ENCODE results near the gene PCIF1.
A peak's percentile ranks its signal among the peaks of the same experiment; 100 is the strongest.
"Not testable (repeated sequence)": the region's sequence is repeated elsewhere in the genome, so short reads cannot be mapped to it uniquely, and the experiment has no call there.

The PCIF1 gene

DNA sequence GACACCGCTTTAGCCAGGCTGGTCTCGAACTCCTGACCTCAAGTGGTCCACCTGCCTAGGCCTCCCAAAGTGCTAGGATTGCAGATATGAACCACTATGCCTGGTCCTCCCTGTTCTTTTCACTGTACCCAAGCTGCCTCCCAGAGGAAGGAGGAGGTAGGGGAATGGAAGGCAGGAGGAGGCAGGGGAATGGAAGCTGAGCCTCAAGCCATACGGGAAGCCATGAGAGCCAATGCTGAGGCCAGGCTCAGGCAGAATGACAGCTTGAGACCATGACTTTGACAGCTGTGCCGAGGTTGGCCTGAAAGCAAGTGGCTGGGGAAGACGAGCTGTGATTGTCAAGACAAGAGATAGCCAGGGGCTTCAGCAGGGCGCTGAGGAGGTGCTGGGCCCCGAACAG, 51.1 kb downstream of the PCIF1 start:
- CTCF ChIA-PET: interaction anchor here (0.7 to 6.7 kb wide), 5 partner anchors 9 to 71 kb away, joined by 3 to 151 read pairs (median 3); partner anchors contain the start of gene MMP9
- Mint-ChIP-seq H3K27me3 (peaks cover 56% of the 10 kb centered on the region), H3K27ac (no peak overlapping the region), H3K9me3 (no peaks in the 10 kb centered on the region), H3K4me1 (peaks cover 13% of the 10 kb centered on the region), H3K36me3 (no peaks in the 10 kb centered on the region), H3K4me3 (no peak overlapping the region)
- DNase-seq: no peak

DNA sequence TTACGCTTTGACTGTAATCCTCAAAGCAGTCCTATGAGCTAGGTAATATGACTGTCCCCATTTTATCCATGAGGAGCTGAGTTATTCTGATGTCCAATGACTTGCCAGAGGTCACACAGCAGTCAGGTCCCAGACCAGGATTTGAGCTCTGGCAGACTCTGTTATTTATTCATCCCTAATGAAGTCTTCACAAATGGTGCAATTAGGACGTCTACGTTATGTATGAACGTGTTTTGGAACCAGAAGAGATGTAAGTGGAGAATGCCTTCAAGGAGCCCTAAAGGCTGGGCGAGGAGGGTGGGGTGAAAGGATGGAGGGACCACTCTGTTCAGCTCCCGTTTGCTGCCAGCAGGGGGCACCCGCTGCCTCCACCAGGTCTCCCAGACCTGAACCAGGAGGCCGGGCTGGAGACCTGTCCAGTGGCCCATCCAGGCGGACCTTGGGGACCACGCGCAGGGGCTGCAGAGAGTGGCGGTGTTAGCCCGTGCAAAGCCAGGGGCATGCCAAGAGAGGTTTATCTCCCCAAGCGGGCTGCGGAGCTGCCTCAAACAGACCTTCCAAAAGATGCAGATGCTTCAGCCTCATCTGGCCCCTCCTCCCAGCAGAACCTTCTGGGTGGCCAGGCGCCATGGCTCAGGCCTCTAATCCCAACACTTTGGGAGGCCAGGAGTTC, 52.8 kb downstream of the PCIF1 start:
- CTCF ChIA-PET: interaction anchor here (0.6 to 6.7 kb wide), 19 partner anchors 9 to 362 kb away, joined by 3 to 151 read pairs (median 5); partner anchors contain the start of genes MMP9, SLC12A5 and ZNF335
- H3K4me3 Mint-ChIP-seq: no peak overlapping the region
- no peak overlapping the region for H3K27ac Mint-ChIP-seq
- DNase-seq: peak; percentile 85
- H3K9me3 Mint-ChIP-seq: no peaks in the 10 kb centered on the region
- no peaks in the 10 kb centered on the region for H3K36me3 Mint-ChIP-seq
- H3K4me1 Mint-ChIP-seq: peaks cover 13% of the 10 kb centered on the region
- peaks cover 69% of the 10 kb centered on the region for H3K27me3 Mint-ChIP-seq

- DNase-seq, H3K36me3 Mint-ChIP-seq, H3K27ac Mint-ChIP-seq, H3K4me1 Mint-ChIP-seq, H3K9me3 Mint-ChIP-seq, H3K4me3 Mint-ChIP-seq: not testable (repeated sequence)
- H3K27me3 Mint-ChIP-seq: peaks cover 75% of the 10 kb centered on the region
- CTCF ChIA-PET: interaction anchor here (0.7 to 6.7 kb wide), 8 partner anchors 10 to 186 kb away, joined by 3 to 151 read pairs (median 11); partner anchors contain the start of gene MMP9
These were observed 54.3 kb downstream of the PCIF1 start for GRCh38 chr20:45988830-45989229.

DNA sequence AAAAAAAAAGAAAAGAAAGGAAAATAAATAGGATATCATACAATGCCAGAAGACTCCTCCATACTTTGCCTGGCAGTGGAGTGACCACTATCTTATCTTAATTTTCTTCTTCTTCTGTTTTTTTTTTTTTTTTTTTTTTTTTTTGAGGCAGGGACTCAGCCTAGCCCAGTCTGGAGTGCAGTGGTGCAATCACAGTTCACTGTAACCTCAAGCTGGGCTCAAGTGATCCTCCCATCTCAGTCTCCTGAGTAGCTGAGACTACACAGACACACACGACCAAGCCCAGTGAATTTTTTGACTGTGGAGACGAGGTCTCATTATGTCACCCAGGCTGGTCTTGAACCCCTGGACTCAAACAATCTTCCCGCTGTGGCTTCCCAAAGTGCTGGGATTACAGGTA, 57.1 kb downstream of the PCIF1 start:
- Mint-ChIP-seq H3K4me1 (peaks cover 10% of the 10 kb centered on the region), H3K36me3 (no peaks in the 10 kb centered on the region), H3K27ac (no peak overlapping the region), H3K27me3 (peaks cover 71% of the 10 kb centered on the region), H3K9me3 (no peaks in the 10 kb centered on the region), H3K4me3 (no peak overlapping the region)
- DNase-seq: no peak
- CTCF ChIA-PET: interaction anchor here (6.7 kb wide), 1 partner anchor 20 kb away, joined by 151 read pairs; the partner anchor contains the start of gene MMP9

- H3K9me3 Mint-ChIP-seq: no peaks in the 10 kb centered on the region
- H3K4me3 Mint-ChIP-seq: no peak overlapping the region
- H3K27me3 Mint-ChIP-seq: peaks cover 66% of the 10 kb centered on the region
- no peaks in the 10 kb centered on the region for H3K36me3 Mint-ChIP-seq
- H3K4me1 Mint-ChIP-seq: peaks cover 25% of the 10 kb centered on the region
- H3K27ac Mint-ChIP-seq: no peak overlapping the region
- CTCF ChIA-PET: no interaction called here
- DNase-seq: no peak
These were observed 58.9 kb downstream of the PCIF1 start for GRCh38 chr20:45993197-45993951.

DNA sequence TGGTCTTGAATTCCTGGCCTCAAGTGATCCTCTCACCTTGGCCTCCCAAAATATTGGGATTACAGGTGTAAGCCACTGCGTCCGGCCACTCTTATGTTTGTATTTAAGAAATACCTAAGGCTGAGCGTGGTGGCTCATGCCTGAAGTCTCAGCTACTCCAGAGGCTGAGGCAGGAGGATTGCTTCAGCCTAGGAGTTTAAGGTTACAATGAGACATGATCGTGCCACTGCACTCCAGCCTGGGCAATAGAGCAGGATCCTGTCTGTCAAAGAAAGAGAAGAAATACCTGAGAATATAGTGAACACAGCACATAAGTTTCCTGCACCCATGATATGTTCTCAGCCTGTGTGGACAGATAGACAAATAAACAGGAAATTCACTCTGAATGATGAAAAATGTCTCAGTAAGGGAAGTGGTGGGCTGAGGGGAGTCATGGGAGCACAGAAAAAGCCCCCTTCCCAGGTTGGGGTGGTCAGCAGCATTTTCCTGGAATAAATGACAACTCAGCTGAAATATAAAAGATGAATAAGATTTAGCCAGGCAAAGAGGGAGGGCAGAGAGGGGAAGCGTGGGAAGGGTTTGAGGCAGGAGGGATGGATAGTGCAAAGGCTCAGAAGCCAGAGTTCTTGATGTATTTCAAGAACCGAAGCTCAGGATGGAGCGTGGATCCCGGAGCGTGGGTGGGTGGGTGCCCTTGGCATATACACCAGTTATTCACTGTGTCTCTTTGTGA, 60.4 kb downstream of the PCIF1 start:
- Mint-ChIP-seq H3K4me3 (no peak overlapping the region), H3K27me3 (peaks cover 60% of the 10 kb centered on the region), H3K27ac (peak overlapping the region; percentile 10), H3K9me3 (no peaks in the 10 kb centered on the region), H3K4me1 (peaks cover 40% of the 10 kb centered on the region), H3K36me3 (no peaks in the 10 kb centered on the region)
- DNase-seq: no peak
- CTCF ChIA-PET: interaction anchor here (1.0 to 1.8 kb wide), 3 partner anchors 16 to 25 kb away, joined by 4 to 7 read pairs (median 4); no protein-coding TSS in a partner anchor

DNA sequence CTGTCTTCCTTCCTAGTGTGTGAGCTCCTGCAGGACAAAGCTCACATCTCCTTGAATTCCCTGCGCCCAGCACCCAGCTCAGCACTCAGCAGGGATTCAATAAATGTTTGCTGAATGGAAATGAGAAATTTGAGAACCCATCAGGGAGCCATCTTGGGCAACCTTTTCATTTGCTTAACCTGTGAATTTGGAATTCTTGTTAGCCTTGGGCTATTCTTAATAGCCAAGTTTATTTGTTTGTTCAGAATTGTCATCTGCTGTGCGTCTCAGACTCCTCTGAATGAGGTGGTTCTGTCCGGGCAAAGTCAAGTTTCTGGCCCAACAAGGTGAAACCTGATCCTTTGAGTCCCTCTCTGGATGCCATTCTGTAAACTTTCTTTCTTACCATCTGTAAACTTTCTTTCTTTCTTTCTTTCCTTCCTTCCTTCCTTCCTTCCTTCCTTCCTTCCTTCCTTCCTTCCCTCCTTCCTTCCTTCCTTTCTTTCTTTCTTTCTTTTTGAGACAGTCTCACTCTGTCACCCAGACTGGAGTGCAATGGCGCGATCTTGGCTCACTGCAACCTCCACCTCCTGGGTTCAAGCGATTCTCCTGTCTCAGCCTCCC, 61.1 kb downstream of the PCIF1 start:
- CTCF ChIA-PET: interaction anchor here (0.7 to 6.7 kb wide), 5 partner anchors 8 to 611 kb away, joined by 3 to 57 read pairs (median 4); no protein-coding TSS in a partner anchor
- H3K36me3 Mint-ChIP-seq, H3K9me3 Mint-ChIP-seq, DNase-seq, H3K27ac Mint-ChIP-seq, H3K4me3 Mint-ChIP-seq: not testable (repeated sequence)
- Mint-ChIP-seq H3K27me3 (peaks cover 60% of the 10 kb centered on the region), H3K4me1 (peaks cover 47% of the 10 kb centered on the region)

DNA sequence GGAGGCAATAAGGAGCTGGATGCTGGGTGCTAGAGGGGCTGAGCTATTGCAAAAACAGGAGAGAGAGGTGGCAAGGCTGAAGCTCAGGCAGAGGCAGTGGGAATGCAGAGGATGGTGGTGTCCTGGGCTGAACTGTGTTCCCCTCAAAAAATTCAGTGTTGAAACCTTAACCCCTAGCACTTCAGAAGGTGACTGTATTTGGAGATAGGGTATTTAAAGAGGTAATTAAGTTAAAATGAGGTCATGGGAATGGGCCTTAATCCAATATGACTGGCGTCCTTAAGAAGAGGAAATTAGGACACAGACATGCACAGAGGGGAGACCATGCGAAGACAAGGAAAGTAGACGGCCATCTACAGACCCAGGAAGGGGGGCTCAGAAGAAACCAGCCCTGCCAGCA, 62.7 kb downstream of the PCIF1 start:
- Mint-ChIP-seq H3K27me3 (peaks cover 50% of the 10 kb centered on the region), H3K9me3 (no peaks in the 10 kb centered on the region), H3K27ac (no peak overlapping the region), H3K4me1 (peaks cover 58% of the 10 kb centered on the region), H3K36me3 (no peaks in the 10 kb centered on the region), H3K4me3 (no peak overlapping the region)
- DNase-seq: no peak
- CTCF ChIA-PET: interaction anchor here (1.1 to 6.7 kb wide), 2 partner anchors 9 to 20 kb away, joined by 3 to 57 read pairs; no protein-coding TSS in a partner anchor
